GM21717 (cell line): ENCODE results near the gene SOX21.

Experiments used
- ATAC-seq: cut with Tn5 transposase; IDR thresholded peaks from one replicate; pipeline ENCODE4 v1.9.1; 2021; ENCODE audit warnings: mild to moderate bottlenecking, moderate library complexity; ENCODE audit not compliant: unreplicated experiment

The SOX21 gene

GRCh38 chr13:94709001-94709834 lies 3.1 kb downstream of the SOX21 start:
- ATAC-seq: no peak

- no peak for ATAC-seq
These were observed 4.1 kb downstream of the SOX21 start for GRCh38 chr13:94708031-94708859.

- no peak for ATAC-seq
These were observed 4.8 kb downstream of the SOX21 start for GRCh38 chr13:94707400-94708021.

- ATAC-seq: no peak
These were observed 5.4 kb downstream of the SOX21 start for GRCh38 chr13:94706843-94707399.

- no peak for ATAC-seq
These were observed 6.1 kb downstream of the SOX21 start for GRCh38 chr13:94706101-94706842.

GRCh38 chr13:94705081-94706030 lies 7.0 kb downstream of the SOX21 start:
- ATAC-seq: no peak

GRCh38 chr13:94704377-94705080 lies 7.8 kb downstream of the SOX21 start:
- ATAC-seq: no peak

- no peak for ATAC-seq
These were observed 8.5 kb downstream of the SOX21 start for GRCh38 chr13:94703721-94704314.

GRCh38 chr13:94703271-94703670 lies 9.1 kb downstream of the SOX21 start:
- ATAC-seq: no peak

- ATAC-seq: no peak
These were observed 9.9 kb downstream of the SOX21 start for GRCh38 chr13:94702181-94703041.

GRCh38 chr13:94701313-94702180 lies 10.8 kb downstream of the SOX21 start:
- ATAC-seq: no peak

GRCh38 chr13:94700536-94700935 lies 11.8 kb downstream of the SOX21 start:
- ATAC-seq: no peak

- ATAC-seq: no peak
These were observed 12.3 kb downstream of the SOX21 start for GRCh38 chr13:94700051-94700535.

GRCh38 chr13:94696171-94696570 lies 16.2 kb downstream of the SOX21 start:
- no peak for ATAC-seq

- ATAC-seq: no peak
These were observed 20.3 kb downstream of the SOX21 start for GRCh38 chr13:94692030-94692429.

- ATAC-seq: no peak
These were observed 28.9 kb downstream of the SOX21 start for GRCh38 chr13:94683409-94683808.
